K562 (cell line): ENCODE data around the gene ACTR8. TPM values are rescaled to one million over a fixed set of nuclear protein-coding genes. Genes with fewer than 3 reads are reported as not detected.

Experiments
- EWSR1 ChIP-seq: fragments of 450-650 bp; IDR thresholded peaks from 2 replicates; pipeline ENCODE4 v1.6.1; 2018; ENCODE audit warnings: borderline replicate concordance, mild to moderate bottlenecking, low read depth, moderate library complexity; ENCODE audit not compliant: partially characterized antibody
- RREB1 ChIP-seq: fragments of 250-450 bp; sonication (Bioruptor Pico); IDR thresholded peaks from 2 replicates; pipeline ENCODE4 v1.4.0; 2020
- SP2 ChIP-seq: IDR thresholded peaks from 2 replicates; pipeline ENCODE4 v1.6.1; 2011; ENCODE audit warnings: mild to moderate bottlenecking, low read depth, low read length, moderate library complexity; ENCODE audit not compliant: poor library complexity, severe bottlenecking; ENCODE audit errors: extremely low read depth
- ZFX ChIP-seq: sonication (generic); formaldehyde crosslinking; IDR thresholded peaks from 2 replicates; pipeline ENCODE4 v1.8.0; 2022; ENCODE audit warnings: mild to moderate bottlenecking, missing genetic modification reagents, moderate library complexity
- ZNF165 ChIP-seq: fragments of 250-450 bp; sonication (Bioruptor Pico); IDR thresholded peaks from 2 replicates; pipeline ENCODE4 v1.4.0; 2020; ENCODE audit warnings: borderline replicate concordance
- polyA plus RNA-seq, 8 experiments: library from polyadenylated mRNA; depleted of rRNA in 4 of 8; stranded (reverse) in 5 of 8; unstranded in 3 of 8; fragments of >200 nt; fragmentation: Nextera tagmentation in 2 of 8; fragmentation: Illumina TruSeq in 1 of 8; extraction: Ambion mirVana in 2 of 8; extraction: Trizol in 1 of 8; gene quantifications; 2 replicates each; pipeline versions ENCODE4 v1.2.1 to v1.2.3, GENCODE V29; 2011 to 2014; ENCODE audit warnings: inconsistent platforms in 1 of 8, missing spikeins in 1 of 8
- total RNA-seq, 7 experiments: library from RNA; depleted of rRNA in 6 of 7; stranded (reverse); fragments of >200 nt in 6 of 7; fragmentation: Illumina TruSeq in 2 of 7; extraction: Trizol in 2 of 7; gene quantifications; 2 replicates each; pipeline versions ENCODE4 v1.2.1 to v1.2.3, GENCODE V29; 2011 to 2021; ENCODE audit warnings: low replicate concordance in 1 of 7

ACTR8 gene
- total and polyA plus RNA-seq, 9 of the 15 experiments (the other 6 are each of a cell fraction or from before 2014, with no cell fraction given): 4.8 to 24.2 (median 17.5) TPM

- TF ChIP-seq RREB1: no peak
- TF ChIP-seq ZFX (CRISPR knock-in tag): no peak
- no peak for TF ChIP-seq SP2
- no peak for TF ChIP-seq EWSR1
- no peak for TF ChIP-seq ZNF165 (CRISPR knock-in tag)
Observed at GRCh38 chr3:53833700-53834099, 48.3 kb downstream of the ACTR8 start (continued).
